ENCODE data around the gene ARIH2.

The ARIH2 gene

GRCh38 chr3:48929358-48930035 lies 10.9 kb downstream of the ARIH2 start:
- DNase-seq: no peak

DNA sequence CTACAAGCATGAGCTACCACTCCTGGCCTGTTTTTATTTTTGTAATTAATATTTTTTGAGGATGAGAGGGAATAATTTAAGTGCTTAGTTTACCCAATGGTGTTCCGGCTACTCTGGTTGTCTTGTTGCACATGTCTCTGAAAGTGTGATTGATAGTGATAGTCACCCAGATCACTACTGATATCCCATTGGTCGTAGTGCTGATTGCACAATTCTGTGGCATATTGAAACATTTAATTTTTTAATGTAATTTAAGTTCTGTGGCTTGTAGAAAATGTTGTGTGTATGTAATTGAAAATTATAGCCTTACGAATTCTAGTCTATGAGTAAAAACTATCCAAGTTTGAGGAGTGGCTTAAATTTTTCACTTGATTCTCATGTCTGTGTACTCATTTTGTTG lies 11.9 kb downstream of the ARIH2 start:
- no peak for DNase-seq

GRCh38 chr3:48931944-48932580 lies 13.4 kb downstream of the ARIH2 start:
- DNase-seq: no peak

DNA sequence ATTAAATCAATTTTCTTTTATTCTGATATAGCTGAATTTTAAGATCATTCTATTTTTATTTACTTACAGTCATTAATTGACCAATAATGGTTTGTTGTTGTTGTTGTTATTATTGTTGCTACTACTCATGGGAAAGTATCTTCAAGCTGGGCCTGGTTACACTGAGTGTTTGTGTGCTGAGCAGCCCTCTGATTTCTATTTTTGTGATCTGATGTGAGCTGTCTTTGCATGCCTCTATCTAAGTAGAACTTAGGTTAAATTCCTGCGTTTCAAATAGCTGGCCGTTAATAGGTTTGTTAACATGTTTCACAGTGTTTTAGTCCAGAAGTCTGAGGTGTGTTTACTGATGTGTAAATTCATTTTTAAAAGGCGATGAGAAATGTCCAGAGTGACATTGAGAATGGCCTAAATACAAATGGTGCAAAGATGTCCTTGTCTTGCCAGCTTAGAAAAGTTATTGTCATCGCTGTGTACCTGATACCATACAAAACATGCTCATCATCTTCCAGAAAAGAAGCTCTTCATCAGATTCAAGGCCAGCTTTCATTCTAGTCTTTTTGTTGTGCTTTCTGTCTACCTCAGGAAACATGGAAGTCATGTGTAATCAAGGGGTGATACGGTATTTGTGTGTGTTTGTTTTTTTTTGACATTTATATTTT lies 15.8 kb downstream of the ARIH2 start:
- DNase-seq: no peak

DNA sequence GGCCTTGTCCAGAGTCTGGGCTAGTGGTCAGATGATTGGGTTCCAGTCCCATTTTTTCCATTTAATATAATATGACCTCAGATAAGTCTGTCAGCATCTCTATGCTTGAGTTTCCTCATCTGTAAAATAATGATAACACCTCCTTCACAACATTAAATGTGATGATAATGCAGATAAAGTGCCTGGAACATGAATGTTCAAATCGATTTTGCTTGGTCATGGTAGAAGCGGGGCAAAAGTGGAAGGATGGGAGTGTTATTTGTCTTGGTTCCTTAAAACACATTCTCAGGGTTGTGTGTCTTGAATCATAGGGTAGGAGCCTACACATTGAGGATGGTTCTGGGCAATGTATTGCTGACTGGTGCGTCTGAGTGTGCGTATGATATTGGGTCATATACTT lies 16.9 kb downstream of the ARIH2 start:
- no peak for DNase-seq

GRCh38 chr3:48938156-48938555 lies 19.5 kb downstream of the ARIH2 start:
- no peak for DNase-seq

GRCh38 chr3:48938689-48939088 lies 20.0 kb downstream of the ARIH2 start:
- DNase-seq: no peak

DNA sequence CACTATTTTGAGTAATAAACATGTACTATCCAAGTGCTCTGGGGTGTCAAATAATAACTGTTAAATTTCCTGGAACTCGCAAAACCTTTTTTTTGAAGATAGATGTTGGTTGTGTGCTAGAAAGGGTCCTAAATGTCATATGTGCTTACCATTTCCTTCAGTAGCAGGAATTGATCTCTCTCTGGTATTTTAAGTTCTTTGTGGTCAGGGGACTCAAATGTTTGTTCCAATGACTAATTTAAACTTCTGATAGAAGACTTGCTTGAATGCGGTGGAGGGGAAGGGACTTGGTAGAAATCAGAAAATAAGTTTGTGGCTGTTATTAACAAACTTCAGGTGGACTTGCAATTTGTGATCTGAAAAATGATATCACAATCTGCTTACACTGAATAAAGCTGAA lies 26.8 kb downstream of the ARIH2 start:
- no peak for DNase-seq

- DNase-seq: no peak
These were observed 27.4 kb downstream of the ARIH2 start for GRCh38 chr3:48945891-48946549.

- DNase-seq: no peak
These were observed 30.7 kb downstream of the ARIH2 start for GRCh38 chr3:48949376-48949717.

- no peak for DNase-seq
These were observed 31.4 kb downstream of the ARIH2 start for GRCh38 chr3:48950051-48950450.

DNA sequence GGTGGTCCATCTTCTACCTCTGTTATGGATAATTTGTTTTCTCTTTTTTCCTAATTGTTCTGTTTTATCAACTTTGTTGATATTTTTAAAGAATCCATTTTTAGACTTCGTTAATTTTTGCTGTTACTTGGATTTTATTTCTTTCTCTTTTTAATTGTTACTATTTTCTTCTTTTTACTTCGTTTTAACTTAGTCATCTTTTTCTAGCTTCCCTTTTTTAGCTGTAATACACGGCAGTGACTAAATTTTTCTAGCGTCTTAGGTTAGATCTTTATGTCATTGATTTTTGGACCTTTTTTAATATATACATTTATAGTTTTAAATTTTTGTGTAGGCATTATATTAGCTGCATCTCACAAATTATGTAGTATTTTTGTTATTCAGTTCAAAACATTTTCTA lies 33.1 kb downstream of the ARIH2 start:
- no peak for DNase-seq

DNA sequence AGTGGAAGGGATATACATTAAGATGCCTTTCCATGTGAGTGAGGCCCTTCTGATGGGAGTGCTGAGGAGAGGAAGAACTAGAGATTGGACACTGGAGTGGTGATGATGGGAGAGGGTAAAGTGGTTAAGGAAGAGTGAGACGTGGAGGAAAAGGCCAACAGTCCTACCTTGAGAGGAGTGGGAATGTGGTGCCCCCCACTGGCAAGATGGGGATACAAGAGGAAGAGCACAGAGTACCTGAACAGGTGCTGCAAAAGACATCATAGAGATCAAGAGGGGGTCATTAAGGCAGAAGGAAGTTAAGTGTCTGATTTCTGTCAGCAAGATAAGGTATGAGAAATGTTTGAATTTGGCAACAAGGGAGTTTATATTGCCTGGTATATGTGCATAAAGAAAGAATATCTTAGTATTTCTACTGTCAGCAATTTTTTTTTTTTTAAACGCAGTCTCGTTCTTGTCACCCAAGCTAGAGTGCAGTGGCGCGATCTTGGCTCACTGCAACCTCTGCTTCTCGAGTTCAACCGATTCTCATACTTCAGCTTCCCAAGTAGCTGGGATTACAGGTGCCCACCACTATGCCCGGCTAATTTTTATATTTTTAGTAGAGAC lies 34.0 kb downstream of the ARIH2 start:
- no peak for DNase-seq

- DNase-seq: no peak
These were observed 38.5 kb downstream of the ARIH2 start for GRCh38 chr3:48957006-48957705.

DNA sequence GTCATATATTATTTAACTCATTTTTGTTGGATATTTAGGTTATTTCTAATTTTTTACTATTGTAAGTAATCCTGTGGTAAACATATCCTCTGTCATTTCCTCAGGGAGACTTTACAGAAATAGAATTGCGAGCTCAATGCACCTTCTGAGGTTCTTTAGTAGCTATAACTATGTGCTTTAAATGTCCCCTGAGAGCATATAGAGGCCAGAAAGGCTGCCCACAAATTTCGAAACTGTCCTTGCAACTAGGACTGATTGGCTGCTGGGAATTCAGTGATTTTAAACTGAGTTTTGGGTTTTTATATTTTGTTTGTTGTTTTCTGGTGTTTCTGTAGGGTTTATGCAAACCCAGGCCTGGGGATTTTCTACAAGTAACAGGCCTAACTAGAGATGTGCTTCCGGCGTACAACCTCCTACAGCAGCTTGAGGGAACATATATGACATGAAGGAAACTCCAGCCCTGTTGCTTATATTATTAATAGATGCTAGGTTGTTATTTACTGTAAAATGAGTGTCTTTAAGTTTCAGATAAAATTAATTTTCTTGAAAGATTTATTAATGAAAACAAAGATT lies 42.3 kb downstream of the ARIH2 start:
- no peak for DNase-seq

GRCh38 chr3:48962340-48962739 lies 43.7 kb downstream of the ARIH2 start:
- DNase-seq: no peak

- DNase-seq: no peak
These were observed 44.3 kb downstream of the ARIH2 start for GRCh38 chr3:48962939-48963338.

DNA sequence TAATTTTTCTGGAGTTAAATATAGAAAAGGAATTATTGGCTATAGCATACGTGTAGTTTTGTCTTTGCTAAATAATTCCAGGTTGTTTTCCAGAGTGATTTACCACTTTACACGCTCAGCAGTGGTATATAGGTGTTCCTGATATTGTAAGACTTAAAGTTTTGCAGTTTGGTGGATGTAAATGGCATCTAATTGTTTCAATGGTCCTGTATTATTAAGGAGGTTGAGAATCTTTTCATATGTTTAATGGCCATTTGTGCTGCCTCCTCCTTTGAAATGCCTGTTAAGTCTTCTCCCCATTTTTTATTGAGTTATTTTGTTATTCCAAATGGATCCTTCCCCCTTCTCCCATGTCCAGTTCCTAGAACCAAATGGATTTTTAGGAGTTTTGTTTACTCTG lies 44.9 kb downstream of the ARIH2 start:
- no peak for DNase-seq

- no peak for DNase-seq
These were observed 47.7 kb downstream of the ARIH2 start for GRCh38 chr3:48966367-48966766.

DNA sequence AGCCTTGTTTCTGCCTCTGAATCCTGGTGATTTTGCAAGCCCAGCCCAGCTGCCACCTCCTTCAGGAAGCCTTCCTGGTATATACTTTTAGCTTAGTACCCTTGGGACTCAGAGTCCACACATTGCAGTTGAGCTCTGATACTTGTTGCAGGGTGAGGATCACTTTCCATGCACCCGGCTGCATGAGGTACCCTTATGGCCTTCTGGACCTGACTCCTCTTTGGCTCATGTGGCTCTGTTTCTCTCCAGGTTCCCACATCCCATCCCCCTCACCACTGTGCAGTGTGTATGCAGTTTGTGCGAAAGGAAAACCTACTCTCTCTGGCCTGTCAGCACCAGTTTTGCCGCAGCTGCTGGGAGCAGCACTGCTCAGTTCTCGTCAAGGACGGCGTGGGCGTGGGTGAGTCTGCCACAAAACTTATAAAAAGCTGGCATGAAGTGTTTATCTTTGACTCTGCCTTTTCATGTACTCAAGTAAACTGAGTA lies 48.3 kb downstream of the ARIH2 start:
- DNase-seq: no peak

GRCh38 chr3:48970586-48970985 lies 51.9 kb downstream of the ARIH2 start:
- no peak for DNase-seq
